G401 (cell line): ENCODE measurements around the gene CLEC3B. TPM values are rescaled to one million over a fixed set of nuclear protein-coding genes. Genes with fewer than 3 reads are reported as not detected.
"Not testable (repeated sequence)": the region's sequence is repeated elsewhere in the genome, so short reads cannot be mapped to it uniquely, and the experiment has no call there.

Experiments
- DNase-seq: peaks from one replicate; pipeline ENCODE4 v3.0.0-alpha.2; 2015; ENCODE audit warnings: low spot score
- in situ Hi-C: cut with HindIII; loops from 2 replicates; pipeline ENCODE4 v1.10.0; 2016; ENCODE audit warnings: low sequenced_read_pairs, mixed read lengths
- total RNA-seq: library from RNA; depleted of rRNA; stranded (reverse); fragments of >200 nt; shearing (Covaris generic); gene quantifications from 2 replicates; pipeline ENCODE4 v1.2.3, GENCODE V29; 2014; rRNA removed

The CLEC3B gene
- not detected in 2 replicates for total RNA-seq

DNA sequence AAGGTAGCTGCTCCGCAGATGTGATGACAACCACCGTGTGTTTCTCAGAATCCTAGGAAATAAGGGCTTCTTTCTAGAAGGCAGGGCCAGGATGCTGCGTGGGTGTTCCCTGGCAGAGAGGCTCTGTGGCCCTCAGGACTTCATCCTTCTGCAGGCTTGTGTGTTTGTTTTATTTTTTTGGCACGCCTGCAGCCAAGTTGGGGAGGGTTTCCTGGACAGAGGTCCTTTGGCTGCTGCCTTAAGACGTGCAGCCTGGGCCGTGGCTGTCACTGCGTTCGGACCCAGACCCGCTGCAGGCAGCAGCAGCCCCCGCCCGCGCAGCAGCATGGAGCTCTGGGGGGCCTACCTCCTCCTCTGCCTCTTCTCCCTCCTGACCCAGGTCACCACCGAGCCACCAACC lies at the start of gene CLEC3B:
Gene CLEC3B, plus strand, starts transcription at position 266 of the 400 bp plus-strand sequence. Its CDS starts 60 bp downstream, at position 326.
- DNase-seq, result peak; percentile 53
- in situ Hi-C loops, result no loop called here

DNA sequence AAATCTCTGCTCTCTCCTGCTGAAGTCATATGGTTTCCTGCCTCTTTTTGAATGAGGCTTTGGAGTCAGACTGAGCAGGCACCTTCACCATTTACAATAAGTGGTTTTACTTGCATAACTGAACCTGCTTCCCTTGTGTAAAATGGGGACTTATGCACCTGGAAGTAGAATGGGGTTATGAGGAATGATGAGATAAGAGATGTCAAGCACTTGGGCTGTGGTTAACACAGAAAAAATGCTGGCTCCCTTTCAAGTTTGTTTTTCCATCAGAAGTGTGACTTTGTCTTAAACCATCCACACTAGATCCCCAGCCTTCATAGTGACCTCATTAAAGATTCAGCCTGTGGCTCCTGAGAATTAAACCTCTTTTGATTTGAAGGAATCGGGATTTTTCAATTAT lies 44.9 kb upstream of the CLEC3B start:
- in situ Hi-C loops, result no loop called here
- no peak for DNase-seq

- DNase-seq, result no peak
- in situ Hi-C loops, result no loop called here
These were observed 44.4 kb upstream of the CLEC3B start for GRCh38 chr3:44981751-44982150.

GRCh38 chr3:44982817-44983216 lies 43.3 kb upstream of the CLEC3B start:
- no peak for DNase-seq
- in situ Hi-C loops, result no loop called here

GRCh38 chr3:44983484-44983941 lies 42.6 kb upstream of the CLEC3B start:
- no peak for DNase-seq
- in situ Hi-C loops, result no loop called here

DNA sequence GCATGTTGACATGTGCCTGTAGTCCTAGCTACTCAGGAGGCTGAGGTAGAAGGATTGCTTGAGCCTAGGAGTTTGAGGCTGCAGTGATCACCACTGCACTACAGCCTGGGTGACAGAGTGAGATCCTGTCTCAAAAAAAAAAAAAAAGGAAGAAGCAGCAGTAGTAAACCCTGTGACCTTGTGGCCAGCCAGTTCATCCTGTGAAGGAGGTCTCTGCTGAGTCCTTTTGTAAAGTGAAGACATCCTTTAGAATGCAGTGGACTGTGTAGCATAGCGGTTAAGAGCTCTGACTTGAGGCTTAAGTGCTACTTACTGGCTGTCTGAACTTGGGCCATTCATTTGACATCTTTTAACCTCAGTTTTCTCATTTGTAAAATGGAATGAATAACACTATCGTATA lies 41.8 kb upstream of the CLEC3B start:
- DNase-seq, result no peak
- in situ Hi-C loops, result no loop called here

DNA sequence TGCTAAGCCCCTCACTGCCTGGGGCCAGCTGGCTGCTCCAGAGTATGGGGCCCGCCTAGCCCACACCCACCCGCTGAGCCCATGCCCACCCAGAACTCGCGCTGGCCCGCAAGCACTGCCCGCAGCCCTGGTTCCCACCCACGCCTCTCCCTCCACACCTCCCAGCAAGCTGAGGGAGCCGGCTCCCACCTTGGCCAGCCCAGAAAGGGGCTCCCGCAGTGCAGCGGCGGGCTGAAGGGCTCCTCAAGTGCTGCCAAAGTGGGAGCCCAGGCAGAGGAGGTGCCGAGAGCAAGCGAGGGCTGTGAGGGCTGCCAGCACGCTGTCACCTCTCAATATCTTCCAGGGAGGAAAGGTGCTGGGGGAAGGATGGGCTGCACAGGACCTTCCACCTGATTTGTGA lies 39.8 kb upstream of the CLEC3B start:
- DNase-seq, in situ Hi-C loops: not testable (repeated sequence)

DNA sequence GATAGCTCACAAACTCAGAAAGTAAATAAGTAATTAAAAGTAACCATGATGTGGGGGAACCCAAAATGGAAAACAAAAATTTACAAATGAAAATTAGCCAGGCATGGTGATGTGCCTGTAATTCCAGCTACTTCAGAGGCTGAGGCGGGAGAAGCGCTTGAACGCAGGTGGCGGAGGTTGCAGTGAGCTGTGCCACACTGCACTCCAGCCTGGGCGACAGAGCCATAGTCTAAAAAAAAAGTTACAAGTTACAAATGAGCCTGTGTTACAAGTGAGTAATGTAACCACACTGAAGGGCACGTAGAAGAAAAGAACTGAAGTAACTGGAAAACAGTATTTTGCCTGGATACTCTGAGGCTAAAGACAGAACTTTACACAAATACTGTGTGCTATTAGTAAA lies 38.8 kb upstream of the CLEC3B start:
- in situ Hi-C loops, result no loop called here

GRCh38 chr3:44988073-44988472 lies 38.0 kb upstream of the CLEC3B start:
- DNase-seq, result no peak
- in situ Hi-C loops, result no loop called here

More for the DNA sequence above, 38.8 kb upstream of the CLEC3B start:
- DNase-seq, result no peak

DNA sequence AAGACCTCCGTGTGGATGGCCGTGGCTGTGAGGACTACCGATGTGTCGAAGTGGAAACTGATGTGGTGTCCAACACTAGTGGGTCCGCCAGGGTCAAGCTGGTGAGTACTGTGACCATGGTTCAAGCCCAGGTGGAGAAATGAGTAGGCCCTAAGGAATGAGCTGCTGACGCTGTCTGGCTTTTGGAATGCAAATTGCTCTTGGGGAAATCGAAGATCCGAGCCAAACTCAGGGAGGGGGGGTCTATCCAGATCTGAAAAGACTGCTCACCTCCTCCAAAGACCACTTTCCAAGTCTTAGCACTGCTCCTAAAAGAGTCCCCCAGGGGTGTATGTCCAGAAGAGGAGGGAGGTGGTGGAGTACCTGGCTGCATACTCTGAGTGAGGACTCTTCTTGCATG lies 37.0 kb upstream of the CLEC3B start:
- no peak for DNase-seq
- in situ Hi-C loops, result no loop called here

DNA sequence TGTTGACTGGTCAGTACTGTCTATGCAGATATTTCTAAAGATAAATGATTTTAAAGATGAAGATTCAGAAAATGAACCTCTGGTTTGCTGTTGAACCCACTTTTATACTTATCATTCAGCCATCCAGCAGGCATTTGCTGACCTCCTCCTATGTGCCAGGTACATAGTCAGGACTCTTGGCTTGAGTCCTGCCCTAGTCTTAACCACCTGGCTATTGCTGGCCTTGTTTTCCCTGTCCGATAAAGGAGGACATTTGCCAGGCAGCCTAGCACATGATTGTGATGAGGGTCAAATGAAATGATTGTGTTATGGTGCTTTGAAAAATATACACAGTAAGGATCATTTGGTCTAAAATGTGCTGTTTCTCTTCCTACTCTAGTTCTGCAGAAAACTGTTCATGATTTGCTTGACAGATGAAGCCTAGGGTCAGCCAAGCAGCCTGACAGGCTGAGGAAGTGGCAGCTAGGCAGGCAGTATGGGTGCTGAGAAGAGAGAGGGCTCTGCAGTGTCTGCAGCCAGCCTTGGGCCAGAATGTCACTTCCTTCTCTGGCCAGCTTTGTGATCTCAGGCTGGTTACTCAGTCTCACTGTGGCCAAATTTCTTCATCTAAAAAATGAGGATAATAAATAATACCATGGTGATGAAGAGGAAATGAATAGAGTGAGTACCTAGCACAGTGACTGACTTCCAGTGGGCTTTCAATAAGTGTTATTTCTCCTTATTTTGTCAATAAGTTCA lies 36.3 kb upstream of the CLEC3B start:
- DNase-seq, result peak; percentile 90
- in situ Hi-C loops, result no loop called here

DNA sequence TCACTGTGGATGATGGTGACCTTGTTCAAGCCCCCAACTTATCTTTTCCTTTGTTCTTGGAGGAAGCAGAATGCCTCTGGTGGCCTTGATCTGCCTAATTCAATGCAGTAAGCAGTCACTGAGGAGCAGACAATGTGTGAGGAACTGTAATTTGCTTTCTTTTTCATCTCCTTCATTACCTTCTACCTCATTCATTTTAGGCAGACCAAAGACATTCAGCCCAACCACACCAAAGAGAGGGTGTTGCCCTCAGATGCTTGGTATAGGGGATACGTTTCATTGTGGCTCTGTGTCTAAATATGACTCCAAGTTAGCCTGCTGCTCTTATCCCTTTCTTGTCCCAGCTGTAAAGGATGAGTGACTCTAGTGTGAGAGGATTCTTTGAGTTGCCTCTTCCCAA lies 34.8 kb upstream of the CLEC3B start:
- in situ Hi-C loops, result no loop called here
- no peak for DNase-seq

DNA sequence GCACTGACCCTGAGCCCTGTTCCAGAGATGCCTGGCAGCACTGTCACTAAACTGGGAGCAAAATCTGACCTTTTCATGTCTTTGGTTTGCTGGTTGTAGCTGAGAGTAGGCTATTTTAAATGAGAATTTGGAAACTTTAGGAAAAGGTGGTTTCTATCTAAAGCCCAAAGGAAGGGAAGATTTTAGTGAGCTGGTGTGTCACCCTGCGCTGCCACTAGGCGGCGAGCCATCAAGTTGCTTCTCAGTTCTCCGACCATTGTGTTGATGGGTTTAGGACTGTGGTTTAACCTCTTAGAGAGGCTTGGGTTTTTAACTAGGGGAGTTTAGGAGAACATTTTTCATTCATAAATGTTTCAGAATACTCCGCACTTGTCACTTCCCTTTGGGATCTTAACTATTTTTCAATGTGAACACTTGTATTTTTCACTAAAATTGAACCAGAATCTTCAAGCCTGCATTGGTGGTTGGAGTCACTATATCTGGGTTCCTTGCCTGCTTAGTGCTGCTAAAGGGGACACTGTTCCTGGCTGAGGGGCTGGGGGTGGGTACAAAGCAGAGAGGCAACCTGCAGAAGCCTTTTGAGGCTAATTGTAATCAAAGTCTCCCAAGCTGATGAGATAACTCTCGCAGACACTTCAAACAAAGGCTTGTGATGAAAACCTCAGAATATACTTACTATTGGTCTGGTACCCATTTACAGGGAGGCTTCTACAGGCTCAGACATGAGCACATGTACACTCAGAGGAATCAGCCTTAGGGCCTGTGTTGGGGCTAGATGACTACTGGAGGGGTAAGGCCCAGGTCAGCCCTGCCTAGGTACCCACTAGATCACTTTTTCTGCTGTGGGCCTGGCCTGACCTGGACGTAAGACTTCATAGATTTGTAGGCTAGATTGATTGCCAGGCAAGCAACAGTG lies 33.3 kb upstream of the CLEC3B start:
- no peak for DNase-seq
- in situ Hi-C loops, result no loop called here

DNA sequence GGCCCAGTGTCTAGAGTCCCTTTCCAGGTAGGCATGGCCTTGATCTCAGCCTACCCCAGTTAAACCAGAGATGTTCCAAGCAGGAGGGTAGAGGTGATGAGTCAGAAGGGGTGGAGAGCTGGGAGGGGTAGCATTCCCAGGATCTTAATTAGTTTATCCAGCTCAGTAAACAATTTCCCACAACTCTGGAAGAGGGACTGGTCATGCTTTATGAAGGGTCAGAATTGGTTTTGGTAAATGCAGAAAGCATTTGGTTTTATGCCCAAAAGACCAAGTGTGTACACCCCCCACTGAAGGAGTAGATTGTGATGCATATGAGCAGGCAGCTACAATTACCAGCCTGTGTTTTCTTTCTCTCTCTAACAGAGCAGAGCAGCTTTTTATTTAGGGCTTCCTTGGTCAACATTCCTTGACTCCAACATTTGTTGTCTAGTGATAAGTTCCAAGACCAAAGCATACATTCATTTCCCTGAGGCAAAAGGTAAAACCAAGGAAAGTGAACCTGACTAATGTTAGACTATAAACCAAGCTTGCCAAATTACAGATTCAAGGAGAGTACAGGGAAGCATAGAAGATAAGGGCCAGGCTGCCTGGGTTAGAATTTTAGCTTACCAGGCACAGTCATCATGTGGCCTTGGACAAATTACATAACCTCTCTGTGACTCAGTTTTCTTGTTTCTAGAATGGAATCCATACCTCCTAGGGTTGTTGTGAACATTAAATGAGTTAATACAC lies 32.5 kb upstream of the CLEC3B start:
- in situ Hi-C loops, result no loop called here
- no peak for DNase-seq

DNA sequence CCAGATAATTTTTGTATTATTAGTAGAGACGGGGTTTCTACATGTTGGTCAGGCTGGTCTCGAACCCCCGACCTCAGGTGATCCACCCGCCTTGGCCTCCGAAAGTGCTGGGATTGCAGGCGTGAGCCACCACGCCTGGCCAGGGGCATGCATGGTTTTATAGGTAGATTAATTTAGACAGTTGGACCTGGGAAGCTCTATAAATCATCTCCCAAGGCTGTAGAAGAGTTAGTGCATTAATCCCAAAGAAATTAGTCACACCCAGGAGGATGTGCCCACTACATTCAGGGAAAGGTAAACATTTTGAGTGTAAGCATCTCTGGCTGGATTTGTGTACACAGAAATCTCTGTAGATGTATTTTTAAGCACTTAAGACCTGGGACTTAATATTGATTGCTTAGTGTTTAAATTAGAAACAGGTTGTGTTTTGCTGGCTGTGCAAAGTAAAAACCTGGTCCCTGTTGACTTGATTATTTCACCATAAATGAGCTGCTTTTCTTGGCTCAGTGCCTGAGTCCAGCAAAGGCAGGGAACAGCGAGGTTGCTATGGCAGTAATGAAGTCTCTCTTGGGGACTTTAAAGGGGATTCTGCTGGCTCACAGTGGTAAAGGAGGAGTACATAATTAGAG lies 30.8 kb upstream of the CLEC3B start:
- peak; percentile 80 for DNase-seq
- in situ Hi-C loops, result no loop called here

- peak; percentile 41 for DNase-seq
These were observed 29.5 kb upstream of the CLEC3B start for GRCh38 chr3:44996556-44996969.

GRCh38 chr3:44999782-45000181 lies 26.3 kb upstream of the CLEC3B start:
- no peak for DNase-seq
- in situ Hi-C loops, result no loop called here

More at GRCh38 chr3:44996556-44996969, 29.5 kb upstream of the CLEC3B start:
- in situ Hi-C loops, result no loop called here

GRCh38 chr3:45000823-45001222 lies 25.3 kb upstream of the CLEC3B start:
- DNase-seq, result no peak
- in situ Hi-C loops, result no loop called here

GRCh38 chr3:45001738-45002137 lies 24.4 kb upstream of the CLEC3B start:
- no peak for DNase-seq

More at GRCh38 chr3:45001738-45002137, 24.4 kb upstream of the CLEC3B start:
- in situ Hi-C loops, result no loop called here
